Measurements from ENCODE around the gene MUC20. TPM values are rescaled to one million over a fixed set of nuclear protein-coding genes. Genes with fewer than 3 reads are reported as not detected.

The MUC20 gene
- total RNA-seq, 1 experiment from 2014 or later, result not detected

DNA sequence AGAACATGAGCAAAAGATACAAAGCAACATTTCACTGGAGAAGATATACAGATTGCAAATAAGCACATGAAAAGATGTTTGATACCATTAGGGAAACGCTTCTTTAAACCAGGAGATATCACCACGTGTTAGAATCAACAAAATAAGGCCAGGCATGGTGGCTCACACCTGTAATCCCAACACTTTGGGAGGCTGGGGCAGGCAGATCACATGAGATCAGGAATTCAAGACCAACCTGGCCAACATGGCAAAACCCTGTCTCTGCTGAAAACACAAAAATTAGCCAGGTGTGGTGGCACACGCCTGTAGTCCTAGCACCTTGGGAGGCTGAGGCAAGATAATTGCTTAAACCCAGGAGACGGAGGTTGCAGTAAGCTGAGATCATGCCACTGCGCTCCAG, 20.5 kb upstream of the MUC20 start:
- in situ Hi-C loops (cut with HindIII; ENCODE audit: low pct_unique_long_range_greater_than_20kb, low sequenced_read_pairs), result no loop called here
- no peak for ATAC-seq
- H3K27ac ChIP-seq (ENCODE audit: low read length), result no peak overlapping the region
- no peak overlapping the region for H3K4me3 ChIP-seq (ENCODE audit: low read depth in 2 of 2, low read length in 2 of 2)
- H3K9me3 ChIP-seq (ENCODE audit: control insufficient read depth, insufficient read depth, low read depth, low read length), result no peaks in the 10 kb centered on the region
- TF ChIP-seq, protein P1, sequence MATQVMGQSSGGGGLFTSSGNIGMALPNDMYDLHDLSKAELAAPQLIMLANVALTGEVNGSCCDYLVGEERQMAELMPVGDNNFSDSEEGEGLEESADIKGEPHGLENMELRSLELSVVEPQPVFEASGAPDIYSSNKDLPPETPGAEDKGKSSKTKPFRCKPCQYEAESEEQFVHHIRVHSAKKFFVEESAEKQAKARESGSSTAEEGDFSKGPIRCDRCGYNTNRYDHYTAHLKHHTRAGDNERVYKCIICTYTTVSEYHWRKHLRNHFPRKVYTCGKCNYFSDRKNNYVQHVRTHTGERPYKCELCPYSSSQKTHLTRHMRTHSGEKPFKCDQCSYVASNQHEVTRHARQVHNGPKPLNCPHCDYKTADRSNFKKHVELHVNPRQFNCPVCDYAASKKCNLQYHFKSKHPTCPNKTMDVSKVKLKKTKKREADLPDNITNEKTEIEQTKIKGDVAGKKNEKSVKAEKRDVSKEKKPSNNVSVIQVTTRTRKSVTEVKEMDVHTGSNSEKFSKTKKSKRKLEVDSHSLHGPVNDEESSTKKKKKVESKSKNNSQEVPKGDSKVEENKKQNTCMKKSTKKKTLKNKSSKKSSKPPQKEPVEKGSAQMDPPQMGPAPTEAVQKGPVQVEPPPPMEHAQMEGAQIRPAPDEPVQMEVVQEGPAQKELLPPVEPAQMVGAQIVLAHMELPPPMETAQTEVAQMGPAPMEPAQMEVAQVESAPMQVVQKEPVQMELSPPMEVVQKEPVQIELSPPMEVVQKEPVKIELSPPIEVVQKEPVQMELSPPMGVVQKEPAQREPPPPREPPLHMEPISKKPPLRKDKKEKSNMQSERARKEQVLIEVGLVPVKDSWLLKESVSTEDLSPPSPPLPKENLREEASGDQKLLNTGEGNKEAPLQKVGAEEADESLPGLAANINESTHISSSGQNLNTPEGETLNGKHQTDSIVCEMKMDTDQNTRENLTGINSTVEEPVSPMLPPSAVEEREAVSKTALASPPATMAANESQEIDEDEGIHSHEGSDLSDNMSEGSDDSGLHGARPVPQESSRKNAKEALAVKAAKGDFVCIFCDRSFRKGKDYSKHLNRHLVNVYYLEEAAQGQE (IDR thresholded peaks at IDR 0.05; ENCODE audit: insufficient read depth in 1 of 2, low read depth in 2 of 2, low read length in 1 of 2), result no peak
- TF ChIP-seq POLR2AphosphoS5 (IDR thresholded peaks at IDR 0.05; ENCODE audit: low read depth, low read length), result no peak
- no peak for TF ChIP-seq SIN3A (IDR thresholded peaks at IDR 0.05; ENCODE audit: borderline replicate concordance, insufficient read depth, low read depth, low read length)
- TF ChIP-seq TCF7L2 (IDR thresholded peaks at IDR 0.05; ENCODE audit: low read depth, low read length), result no peak
- TF ChIP-seq, protein P2, sequence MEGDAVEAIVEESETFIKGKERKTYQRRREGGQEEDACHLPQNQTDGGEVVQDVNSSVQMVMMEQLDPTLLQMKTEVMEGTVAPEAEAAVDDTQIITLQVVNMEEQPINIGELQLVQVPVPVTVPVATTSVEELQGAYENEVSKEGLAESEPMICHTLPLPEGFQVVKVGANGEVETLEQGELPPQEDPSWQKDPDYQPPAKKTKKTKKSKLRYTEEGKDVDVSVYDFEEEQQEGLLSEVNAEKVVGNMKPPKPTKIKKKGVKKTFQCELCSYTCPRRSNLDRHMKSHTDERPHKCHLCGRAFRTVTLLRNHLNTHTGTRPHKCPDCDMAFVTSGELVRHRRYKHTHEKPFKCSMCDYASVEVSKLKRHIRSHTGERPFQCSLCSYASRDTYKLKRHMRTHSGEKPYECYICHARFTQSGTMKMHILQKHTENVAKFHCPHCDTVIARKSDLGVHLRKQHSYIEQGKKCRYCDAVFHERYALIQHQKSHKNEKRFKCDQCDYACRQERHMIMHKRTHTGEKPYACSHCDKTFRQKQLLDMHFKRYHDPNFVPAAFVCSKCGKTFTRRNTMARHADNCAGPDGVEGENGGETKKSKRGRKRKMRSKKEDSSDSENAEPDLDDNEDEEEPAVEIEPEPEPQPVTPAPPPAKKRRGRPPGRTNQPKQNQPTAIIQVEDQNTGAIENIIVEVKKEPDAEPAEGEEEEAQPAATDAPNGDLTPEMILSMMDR (IDR thresholded peaks at IDR 0.05), result no peak
- DNase-seq (ENCODE audit: low read depth, low spot score), result no peak
- no peaks in the 10 kb centered on the region for H3K4me1 ChIP-seq (ENCODE audit: control insufficient read depth, insufficient read depth, low read length)
- H3K27me3 ChIP-seq (ENCODE audit: control insufficient read depth, insufficient read depth, low read length), result no peaks in the 10 kb centered on the region
- no peaks in the 10 kb centered on the region for H3K36me3 ChIP-seq (ENCODE audit: control insufficient read depth, insufficient read depth, low read length)
- CTCF ChIA-PET, result no interaction called here
- POLR2A ChIA-PET, result no interaction called here
- no TSS peak for BruUV-seq (replicated peaks)
- intact Hi-C loops (cut with micrococcal nuclease; ENCODE audit: unreplicated experiment), result no loop called here

DNA sequence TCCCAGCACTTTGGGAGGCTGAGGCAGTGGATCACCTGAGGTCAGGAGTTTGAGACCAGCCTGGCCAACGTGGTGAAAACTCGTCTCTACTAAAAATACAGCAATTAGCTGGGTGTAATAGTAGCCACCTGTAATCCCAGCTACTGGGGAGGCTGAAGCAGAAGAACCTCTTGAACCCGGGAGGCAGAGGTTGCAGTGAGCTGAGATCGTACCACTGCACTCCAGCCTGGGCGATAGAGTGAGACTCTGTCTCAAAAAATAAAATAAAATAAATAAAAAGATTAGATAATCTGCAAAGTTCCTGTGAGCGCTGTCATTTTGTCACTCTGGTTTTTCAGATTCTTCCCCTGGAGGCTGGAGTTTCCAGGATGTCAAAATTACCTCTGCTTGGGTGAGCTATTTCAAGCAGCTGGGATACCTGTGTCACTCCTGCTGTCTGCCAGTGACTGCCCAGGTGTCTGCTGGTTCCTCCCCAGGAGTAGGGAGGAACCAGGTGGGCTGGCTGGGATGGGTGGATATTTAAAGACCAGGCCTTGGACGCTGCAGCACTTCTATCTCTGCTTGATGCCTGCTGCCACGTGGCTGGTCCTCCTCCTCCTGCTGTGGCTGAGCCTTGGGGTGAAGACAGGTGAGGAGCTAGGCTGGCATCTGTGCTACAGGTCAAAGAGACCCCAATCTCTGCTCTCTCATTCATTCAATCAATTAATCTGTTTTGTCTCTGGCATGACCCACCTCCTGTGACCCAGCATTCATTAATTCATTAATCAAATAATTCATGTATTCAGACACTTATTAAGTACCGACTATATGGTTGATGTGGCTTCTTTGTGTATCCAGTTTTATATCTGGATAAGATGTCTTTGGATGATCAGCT, 19.5 kb upstream of the MUC20 start:
- TF ChIP-seq, protein P2 (IDR thresholded peaks at IDR 0.05), result no peak
- TF ChIP-seq SIN3A (IDR thresholded peaks at IDR 0.05; ENCODE audit: borderline replicate concordance, insufficient read depth, low read depth, low read length), result no peak
- TF ChIP-seq TCF7L2 (IDR thresholded peaks at IDR 0.05; ENCODE audit: low read depth, low read length), result no peak
- TF ChIP-seq POLR2AphosphoS5 (IDR thresholded peaks at IDR 0.05; ENCODE audit: low read depth, low read length), result no peak; the same call in 1 of the 2 replicates
- TF ChIP-seq, protein P1 (IDR thresholded peaks at IDR 0.05; ENCODE audit: insufficient read depth in 1 of 2, low read depth in 2 of 2, low read length in 1 of 2), result no peak
- ChIA-PET POLR2A (no interaction called here), CTCF (no interaction called here)
- no TSS peak for BruUV-seq (replicated peaks)
- H3K27ac ChIP-seq (ENCODE audit: low read length), result no peak overlapping the region
- in situ Hi-C loops (cut with HindIII; ENCODE audit: low pct_unique_long_range_greater_than_20kb, low sequenced_read_pairs) (no loop called here), intact Hi-C loops (cut with micrococcal nuclease; ENCODE audit: unreplicated experiment) (no loop called here)
- no peak for DNase-seq (ENCODE audit: low read depth, low spot score)
- H3K4me1 ChIP-seq (ENCODE audit: control insufficient read depth, insufficient read depth, low read length), result no peaks in the 10 kb centered on the region
- H3K4me3 ChIP-seq (ENCODE audit: low read depth in 2 of 2, low read length in 2 of 2), result no peak overlapping the region
- H3K27me3 ChIP-seq (ENCODE audit: control insufficient read depth, insufficient read depth, low read length), result no peaks in the 10 kb centered on the region
- H3K36me3 ChIP-seq (ENCODE audit: control insufficient read depth, insufficient read depth, low read length), result no peaks in the 10 kb centered on the region
- peak; percentile 30; the same call in 1 of the 2 replicates for ATAC-seq
- H3K9me3 ChIP-seq (ENCODE audit: control insufficient read depth, insufficient read depth, low read depth, low read length), result no peaks in the 10 kb centered on the region
